IPS-NIHi7 (cell line): ENCODE measurements around the gene RAD51B.

Experiments used
- DNase-seq: peaks from one replicate; pipeline ENCODE4 v3.0.0; 2012; ENCODE audit warnings: mixed read lengths; ENCODE audit errors: extremely low spot score

RAD51B gene

DNA sequence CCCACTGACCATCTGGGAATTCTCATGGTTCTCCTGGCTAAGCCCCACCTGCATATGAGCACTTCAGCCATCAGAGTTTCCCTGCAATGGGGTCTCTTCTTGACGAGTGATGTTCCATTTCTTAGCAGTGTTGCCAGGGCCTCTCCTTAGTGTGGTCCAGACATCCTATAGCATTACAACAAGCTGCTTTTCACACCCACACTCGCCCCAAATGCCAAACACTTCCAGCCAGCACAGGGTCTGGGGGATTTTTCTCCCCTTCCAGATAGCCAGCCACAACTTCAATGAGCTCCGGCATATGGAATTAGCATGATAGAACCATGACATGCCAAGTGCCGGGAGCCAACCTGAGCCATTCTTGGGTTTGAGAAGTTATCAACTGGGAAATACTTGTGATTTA, 705.9 kb downstream of the RAD51B start:
- DNase-seq = no peak

DNA sequence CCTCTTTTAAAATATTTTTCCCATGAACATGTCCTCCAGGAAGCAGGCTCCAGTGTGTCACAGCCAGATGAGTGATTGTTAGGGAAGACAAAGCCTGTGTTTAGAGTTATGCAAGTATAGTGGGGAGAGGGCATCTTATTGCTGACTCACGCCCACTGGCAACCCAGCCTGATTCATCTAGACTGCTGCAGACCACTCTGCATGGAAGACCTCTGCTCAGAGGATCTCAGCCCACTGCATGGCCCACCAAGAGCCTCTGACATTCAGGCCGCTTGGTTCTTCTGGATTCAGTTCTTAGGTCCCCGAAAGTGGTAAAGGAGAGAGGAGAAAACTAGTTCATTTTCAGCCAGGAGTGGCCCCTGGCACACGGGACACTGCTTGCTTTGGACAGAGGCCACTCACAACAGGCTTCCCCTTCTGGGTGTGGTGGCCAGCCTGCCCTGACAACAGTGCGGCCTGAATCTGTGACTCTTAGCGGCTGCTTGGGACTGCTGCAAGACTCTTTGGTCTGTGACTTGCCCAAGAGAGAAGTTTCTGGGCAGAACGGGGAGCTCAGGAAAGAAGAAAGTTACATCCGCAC, 707.0 kb downstream of the RAD51B start:
- DNase-seq = no peak

DNA sequence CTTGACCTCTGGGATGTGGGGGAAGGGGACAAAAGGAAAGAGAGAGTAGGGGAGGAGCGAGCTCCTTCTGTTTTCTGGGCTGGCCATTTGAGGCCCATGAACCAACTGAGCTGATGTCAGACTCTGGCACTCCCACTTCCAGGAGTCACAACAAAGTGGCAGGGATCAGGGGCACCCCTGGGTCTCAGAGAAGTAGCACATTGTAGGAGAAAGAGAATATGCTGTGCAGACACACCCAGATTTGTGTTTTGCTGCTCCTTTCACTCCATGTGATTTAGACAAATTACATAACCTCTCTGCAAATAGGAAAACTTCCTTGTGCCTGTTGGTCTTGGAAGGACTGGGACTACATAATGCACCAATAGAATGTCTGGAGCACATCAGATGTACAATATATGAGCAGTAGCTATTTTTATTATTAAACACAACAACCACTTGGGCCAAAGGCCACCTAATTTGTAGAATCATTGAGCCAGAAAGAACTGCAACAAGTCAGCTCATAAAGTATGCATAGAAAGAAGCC, 707.8 kb downstream of the RAD51B start:
- DNase-seq = no peak

- DNase-seq = no peak
These were observed 708.6 kb downstream of the RAD51B start for GRCh38 chr14:68528040-68528687.

DNA sequence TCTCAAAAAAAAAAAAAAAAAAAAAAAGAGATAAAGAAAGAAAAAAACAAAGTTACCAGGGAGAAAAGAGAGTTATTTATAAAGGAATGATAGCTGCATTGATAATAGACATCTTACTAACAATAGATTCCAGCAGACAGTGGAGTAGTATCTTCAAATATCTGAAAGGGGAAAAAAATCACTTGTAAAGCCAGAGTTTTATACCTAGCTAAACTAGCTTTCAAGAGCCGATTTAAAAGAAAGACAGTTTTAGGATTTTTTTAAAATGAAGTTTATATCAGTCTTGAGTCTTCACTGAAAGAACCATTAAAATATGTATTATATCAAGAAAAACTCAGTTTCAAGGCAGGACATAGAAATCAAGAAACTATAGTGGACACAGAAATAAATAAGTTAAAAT, 710.9 kb downstream of the RAD51B start:
- DNase-seq = no peak

DNA sequence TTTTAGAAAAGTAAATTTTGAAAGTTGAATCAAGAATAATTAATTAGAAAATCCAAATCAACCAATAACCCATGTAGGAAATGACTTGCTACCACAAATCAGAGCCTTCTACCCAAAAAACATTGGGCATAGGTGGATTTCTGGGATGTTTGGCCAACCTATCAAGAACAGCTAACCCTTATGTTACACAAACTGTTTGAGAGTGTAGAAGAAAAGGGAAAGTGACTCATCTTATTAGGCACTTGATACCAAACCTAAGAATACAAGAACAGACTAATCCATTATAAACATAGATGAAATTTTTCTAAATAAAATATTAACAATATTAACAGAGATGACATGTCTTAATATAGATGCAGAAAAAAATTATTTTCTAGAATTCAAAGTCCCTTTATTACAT, 712.9 kb downstream of the RAD51B start:
- no peak for DNase-seq

DNA sequence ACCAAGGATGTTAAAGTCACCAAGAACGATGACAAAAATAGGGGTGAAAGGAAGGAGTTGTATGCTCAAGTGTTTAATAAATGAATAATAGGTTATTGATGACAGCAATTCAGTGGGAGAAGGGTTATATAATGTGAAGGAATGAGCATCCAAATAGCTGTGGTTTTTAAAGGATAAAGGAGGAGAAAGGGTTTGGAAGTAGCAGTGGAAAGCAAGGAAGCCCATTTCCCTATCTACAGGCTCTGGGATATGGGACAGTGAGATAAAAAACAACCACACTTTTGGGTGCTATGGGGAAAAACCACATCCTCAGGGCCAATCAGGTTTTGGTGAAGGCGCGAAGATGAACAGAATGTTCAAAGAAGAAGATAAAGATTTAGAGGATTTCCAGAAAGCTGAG, 714.7 kb downstream of the RAD51B start:
- DNase-seq = no peak

GRCh38 chr14:68535404-68536017, 715.9 kb downstream of the RAD51B start:
- no peak for DNase-seq

DNA sequence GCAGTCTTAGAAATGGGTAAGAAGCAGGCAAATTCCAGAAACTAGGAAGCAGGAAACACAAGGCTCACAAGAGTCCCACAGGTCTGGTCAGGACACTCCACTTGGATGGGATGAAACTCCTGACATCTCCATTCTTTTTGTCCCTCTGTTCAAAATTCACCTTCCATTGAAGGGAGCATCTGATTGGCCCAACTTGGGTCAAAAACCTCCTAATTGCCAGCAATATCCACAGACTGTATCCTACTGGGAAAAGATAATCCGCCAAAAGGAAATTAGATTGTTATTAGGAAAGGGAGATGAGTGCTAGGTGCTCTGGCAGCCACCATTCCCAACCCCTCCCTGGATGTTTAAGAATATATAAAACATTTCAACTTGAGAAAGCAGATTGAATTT, 716.4 kb downstream of the RAD51B start:
- no peak for DNase-seq

- no peak for DNase-seq
These were observed 719.1 kb downstream of the RAD51B start for GRCh38 chr14:68538639-68539038.

- DNase-seq = no peak
These were observed 719.7 kb downstream of the RAD51B start for GRCh38 chr14:68539241-68539737.

- no peak for DNase-seq
These were observed 720.2 kb downstream of the RAD51B start for GRCh38 chr14:68539789-68540188.

GRCh38 chr14:68541178-68541896, 721.8 kb downstream of the RAD51B start:
- DNase-seq = no peak

- no peak for DNase-seq
These were observed 722.8 kb downstream of the RAD51B start for GRCh38 chr14:68542346-68542745.

DNA sequence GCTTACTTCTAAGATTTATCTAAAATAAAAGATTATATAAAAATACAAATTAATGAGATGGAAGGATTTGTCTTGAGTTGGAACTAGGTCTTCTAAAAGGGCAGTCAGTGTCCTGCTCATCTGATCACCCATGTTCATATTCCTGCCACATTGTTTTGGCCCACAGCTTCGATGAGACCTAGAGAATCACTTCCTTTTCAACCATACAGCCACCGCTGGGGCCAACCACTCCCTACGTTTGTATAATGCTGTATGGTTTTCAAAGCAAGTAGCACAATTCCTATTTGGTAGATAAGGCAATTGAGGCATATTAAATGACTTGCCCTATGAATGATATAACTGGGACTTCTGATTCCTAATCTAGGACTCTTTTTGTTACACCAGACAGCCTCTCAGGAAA, 723.9 kb downstream of the RAD51B start:
- DNase-seq = no peak

GRCh38 chr14:68544081-68544892, 724.7 kb downstream of the RAD51B start:
- no peak for DNase-seq

GRCh38 chr14:68546839-68547238, 727.3 kb downstream of the RAD51B start:
- no peak for DNase-seq

GRCh38 chr14:68547305-68548193, 728.0 kb downstream of the RAD51B start:
- DNase-seq = no peak

- peak; percentile 50 for DNase-seq
These were observed 728.9 kb downstream of the RAD51B start for GRCh38 chr14:68548194-68549076.

- DNase-seq = no peak
These were observed 730.7 kb downstream of the RAD51B start for GRCh38 chr14:68550338-68550715.
